ACHN (cell line): ENCODE data around the gene MED22.
"Not testable (repeated sequence)": the region's sequence is repeated elsewhere in the genome, so short reads cannot be mapped to it uniquely, and the experiment has no call there.

Source experiments
- DNase-seq: peaks from one replicate; pipeline ENCODE4 v3.0.0-alpha.2; 2015
- in situ Hi-C: cut with HindIII; loops from 2 replicates; pipeline ENCODE4 v1.10.0; 2017; ENCODE audit warnings: low sequenced_read_pairs, low pct_ligation_motif_present, low pct_unique_long_range_greater_than_20kb

MED22 gene

DNA sequence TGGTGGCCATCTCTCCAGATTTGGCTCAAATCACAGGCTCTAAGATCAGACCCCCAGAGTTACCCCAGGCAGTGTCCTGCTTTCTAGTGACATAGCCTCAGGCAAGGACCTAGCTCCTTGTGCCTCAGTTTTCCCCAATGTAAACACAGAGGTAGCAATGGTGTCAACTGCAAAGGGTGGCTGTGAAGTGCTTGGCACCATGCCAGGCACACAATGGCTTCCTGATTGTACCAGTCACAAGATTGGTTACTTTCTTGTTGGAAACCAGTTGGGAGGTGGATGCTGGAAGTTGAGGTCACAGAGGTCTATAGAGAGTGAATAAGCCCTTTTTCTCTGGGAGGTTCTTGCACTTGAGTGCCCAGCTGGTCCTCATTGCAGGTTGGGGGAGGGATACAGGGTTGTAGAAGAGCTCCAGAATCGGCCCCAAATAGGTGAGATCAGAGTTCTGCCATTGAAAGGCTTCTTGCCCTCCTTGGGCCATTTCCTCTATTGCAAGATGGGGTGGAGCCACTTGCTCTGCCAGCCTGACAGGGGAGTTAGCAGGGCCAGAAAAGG lies 30.6 kb upstream of the MED22 start:
- in situ Hi-C loops: no loop called here
- no peak for DNase-seq

DNA sequence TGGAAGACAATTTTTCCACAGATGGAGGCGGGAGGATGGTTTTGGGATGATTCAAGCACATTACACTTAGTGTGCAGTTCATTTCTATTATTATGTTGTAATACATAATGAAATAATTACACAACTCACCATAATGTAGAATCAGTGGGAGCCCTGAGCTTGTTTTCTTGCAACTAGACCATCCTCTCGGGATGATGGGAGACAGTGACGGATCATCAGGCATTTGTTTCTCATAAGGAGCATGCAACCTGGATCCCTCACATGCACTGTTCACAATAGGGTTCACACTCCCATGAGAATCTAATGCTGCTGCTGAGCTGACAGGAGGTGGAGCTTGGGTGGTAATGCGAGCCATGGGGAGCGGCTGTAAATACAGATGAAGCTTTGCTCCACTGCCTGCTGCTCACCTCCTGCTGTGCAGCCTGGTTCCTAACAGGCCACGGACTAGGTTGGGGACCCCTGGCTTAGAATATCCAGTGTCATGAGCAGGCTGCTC lies 29.8 kb upstream of the MED22 start:
- DNase-seq: peak; percentile 54

DNA sequence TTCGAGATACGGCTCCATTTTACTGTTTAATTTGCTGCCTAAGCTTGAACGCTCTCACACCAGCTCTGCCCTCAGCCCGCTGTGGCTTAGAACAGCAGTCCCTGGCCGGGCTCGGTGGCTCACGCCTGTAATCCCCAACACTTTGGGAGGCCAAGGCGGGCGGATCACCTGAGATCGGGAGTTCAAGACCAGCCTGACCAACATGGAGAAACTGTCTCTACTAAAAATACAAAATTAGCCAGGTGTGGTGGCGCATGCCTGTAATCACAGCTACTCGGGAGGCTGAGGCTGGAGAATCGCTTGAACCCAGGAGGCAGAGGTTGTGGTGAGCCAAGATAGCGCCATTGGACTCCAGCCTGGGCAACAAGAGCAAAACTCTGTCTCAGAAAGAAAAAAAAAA lies 29.3 kb upstream of the MED22 start:
- DNase-seq, in situ Hi-C loops: not testable (repeated sequence)

More for the DNA sequence above, 29.8 kb upstream of the MED22 start:
- in situ Hi-C loops: no loop called here

DNA sequence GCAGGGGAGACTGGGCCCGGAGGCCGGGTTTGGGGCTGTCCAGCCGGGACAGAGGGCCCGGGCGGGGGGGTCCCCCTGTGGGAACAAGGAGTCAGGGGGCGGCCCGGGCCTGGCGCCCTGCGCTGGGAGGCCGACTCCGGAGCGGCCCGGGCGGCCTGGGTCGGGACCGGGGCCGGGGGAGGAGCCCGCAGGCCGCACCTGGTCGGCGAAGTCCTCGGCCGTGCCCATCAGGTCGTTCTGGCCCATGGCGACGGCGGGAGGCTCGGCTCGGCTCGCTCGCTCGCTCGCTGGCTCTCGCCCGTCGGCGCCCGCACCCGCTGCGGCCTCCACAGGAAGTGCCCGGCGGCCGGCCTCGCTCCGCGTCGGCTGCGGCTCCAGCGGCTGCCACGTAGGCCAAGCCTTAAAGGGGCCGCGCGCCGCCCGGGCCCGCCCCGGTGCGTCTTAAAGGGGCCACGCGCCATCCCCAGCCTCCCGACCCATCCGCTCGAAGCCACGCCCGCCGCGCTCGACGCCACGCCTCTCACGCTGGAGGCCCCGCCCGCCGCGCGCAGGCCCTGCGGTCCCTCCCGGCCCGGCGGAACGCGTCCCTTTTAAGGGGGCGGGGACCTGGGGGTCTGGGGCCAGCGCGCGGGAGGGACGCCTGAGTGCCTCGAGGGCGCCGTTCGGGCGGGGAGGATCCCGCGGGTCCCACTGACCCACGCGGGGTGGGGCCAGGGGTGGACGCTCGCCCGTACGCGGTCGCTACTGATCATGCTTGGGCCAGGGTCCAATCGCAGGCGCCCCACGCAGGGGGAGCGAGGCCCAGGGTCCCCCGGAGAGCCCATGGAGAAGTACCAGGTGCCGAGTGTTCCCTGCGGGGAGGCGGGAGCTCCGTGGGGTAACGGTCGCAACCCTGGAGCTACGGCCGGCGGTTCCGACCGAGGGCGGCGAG lies 28.1 kb upstream of the MED22 start, which contains the start of the genes STKLD1 and SURF4:
TSS of gene STKLD1 (plus strand) at position 643 of the 931 bp plus-strand sequence. CDS start at position 751, 108 bp downstream.
TSS of gene SURF4 (minus strand) at position 337 of the 931 bp plus-strand sequence. CDS start at position 246, 91 bp downstream.
- in situ Hi-C loops: no loop called here
- DNase-seq: peak; percentile 92

DNA sequence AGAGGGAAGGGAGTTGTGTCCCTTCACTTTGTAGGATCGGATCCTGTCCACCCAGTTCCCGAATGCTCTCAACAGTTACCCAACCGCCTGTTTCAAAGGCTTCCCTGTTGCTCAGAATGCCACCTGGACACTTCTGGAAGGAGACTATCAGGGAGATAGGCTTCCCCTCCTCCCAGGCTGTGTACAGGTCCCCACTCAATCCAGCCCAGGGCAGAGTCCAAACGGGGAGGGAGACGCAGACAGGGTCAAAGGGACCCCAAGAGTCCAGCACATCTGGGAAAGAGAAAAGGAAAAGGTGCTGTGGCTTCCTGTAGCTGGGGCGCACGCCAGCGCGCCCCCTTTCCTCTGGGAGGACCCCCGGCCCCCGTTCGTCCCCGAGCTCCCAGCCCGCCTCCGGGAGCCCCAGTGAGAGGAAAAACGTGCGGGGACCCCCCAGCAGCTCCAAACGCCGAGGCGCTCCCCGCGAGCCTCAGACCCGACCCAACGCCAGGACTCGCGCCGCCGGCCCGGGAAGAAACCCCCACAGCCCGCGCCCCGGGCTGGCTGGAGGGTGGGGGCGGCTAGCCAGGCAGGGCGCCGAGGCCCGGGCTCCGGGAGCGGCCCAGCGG lies 27.3 kb upstream of the MED22 start:
- in situ Hi-C loops: no loop called here
- peak; percentile 38 for DNase-seq

DNA sequence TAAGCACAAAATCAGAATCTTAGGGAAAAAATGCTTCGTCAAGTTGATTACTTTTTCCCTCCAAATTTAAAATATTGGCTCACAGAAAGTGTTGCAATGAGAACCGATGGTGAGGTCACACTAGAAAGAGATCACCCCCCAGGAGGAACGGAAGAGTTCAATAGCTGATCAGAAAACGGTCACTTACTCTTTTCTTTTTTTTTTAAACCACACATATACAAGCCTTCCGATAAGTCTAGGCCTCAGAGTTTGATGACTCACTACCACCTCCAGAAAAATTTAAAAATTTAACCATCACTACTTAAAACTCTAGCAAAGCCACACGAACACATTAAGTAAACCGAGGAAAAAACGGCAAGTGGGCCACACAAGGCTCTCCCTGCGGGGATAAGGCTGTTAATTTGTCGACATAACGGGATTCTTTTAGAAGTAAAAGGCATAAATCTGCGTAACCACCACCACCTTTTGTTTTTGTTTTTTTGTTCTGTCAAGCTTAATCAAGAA lies 26.7 kb upstream of the MED22 start:
- DNase-seq: peak; percentile 21
- in situ Hi-C loops: no loop called here

DNA sequence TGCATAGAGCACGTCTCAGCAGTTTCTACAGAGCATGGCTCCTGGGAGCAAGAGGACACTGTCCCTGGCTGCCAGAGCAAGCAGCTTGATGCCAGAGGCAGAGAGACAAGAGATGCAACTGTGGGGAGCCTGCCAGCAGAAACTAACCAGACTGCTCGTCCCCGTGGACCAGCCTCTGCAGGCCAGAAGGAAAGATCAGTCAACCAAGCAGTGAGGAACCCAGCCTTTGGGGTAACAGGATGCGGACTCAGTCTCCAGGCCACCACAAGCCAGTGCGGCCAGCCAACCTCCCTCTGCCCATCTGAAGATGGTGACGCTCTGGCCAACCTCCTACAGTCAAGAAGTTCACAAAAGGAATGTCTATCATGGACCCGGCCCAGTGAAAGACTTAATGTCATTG lies 24.2 kb upstream of the MED22 start:
- in situ Hi-C loops: no loop called here
- no peak for DNase-seq

DNA sequence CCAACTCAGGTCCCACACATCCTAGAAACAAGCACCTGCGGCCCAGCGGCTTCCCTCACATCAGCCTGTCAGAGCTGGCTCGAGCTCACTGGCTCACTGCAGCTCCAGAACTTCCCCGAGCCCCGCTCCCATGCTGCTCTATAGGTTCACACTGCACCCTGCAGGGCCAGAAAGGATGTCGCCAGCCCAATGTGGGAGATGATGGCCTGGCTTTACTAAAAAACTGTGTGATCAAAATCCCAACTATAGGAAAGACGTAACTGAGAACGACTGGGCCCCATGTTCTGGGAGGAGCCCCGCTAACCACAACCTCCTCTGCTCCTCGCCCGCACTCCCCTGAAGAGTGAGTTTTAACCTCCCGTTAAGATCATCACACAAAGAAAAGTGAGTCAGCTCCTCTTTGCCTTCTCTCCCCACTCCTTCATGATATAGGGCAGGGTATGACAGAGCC lies 23.4 kb upstream of the MED22 start:
- in situ Hi-C loops: no loop called here
- no peak for DNase-seq

DNA sequence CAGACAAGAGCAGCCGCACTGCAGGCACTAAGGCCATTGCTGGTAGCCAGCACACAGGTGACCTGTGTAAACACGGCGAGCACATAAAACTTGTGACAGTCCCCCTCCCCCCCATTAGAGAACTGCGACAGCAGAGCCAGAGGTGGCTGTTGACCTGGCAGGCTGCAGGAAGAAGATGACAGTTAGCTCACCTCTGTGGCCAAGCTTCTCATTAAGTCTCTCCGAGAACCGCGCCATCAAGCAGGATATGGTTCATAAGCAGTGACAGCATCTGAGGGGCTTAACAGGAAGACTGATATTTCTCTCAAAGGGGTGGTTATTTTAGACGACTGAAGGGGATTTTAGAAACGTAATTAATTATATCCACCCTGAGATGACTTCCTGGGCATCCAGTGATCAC lies 22.8 kb upstream of the MED22 start:
- in situ Hi-C loops: no loop called here
- DNase-seq: no peak

DNA sequence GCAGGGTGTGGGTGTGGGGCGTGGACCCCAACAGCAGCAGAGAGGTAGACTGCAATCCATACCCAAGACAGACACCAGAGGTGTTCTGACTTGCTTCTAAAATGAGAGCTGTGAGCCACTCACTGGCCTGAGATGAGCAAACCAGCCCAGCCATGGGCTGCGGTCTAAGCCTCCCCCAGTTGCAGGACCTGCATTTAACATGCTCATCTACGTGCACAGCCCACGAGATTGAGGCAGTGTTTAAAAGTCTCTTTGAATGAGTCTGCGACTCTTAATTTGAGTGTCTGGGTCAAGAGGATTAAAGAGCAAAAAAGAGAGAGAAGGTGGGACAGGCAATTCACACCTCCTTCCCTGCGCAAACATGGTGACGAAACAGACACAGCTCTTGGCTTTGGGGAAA lies 22.0 kb upstream of the MED22 start:
- DNase-seq: no peak
- in situ Hi-C loops: no loop called here

DNA sequence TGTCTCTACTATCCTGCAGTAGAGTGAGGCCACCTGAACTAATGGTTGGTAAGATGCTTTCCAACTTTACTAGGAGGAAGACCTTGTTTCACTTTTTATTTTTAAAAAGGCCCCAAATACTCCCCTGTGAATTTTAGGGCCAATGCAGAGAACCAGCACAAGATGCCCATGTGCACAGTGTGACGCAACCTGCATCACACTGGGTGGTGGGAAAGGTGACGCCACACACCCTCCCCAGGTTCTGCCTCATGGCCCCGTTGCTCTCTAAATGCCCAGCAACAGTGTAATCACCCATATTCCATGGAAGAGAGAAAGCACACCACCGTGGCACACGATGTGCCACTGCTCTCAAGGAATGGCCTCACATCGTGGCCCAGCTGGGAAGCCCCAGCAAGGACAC lies 21.5 kb upstream of the MED22 start:
- in situ Hi-C loops: no loop called here
- no peak for DNase-seq

DNA sequence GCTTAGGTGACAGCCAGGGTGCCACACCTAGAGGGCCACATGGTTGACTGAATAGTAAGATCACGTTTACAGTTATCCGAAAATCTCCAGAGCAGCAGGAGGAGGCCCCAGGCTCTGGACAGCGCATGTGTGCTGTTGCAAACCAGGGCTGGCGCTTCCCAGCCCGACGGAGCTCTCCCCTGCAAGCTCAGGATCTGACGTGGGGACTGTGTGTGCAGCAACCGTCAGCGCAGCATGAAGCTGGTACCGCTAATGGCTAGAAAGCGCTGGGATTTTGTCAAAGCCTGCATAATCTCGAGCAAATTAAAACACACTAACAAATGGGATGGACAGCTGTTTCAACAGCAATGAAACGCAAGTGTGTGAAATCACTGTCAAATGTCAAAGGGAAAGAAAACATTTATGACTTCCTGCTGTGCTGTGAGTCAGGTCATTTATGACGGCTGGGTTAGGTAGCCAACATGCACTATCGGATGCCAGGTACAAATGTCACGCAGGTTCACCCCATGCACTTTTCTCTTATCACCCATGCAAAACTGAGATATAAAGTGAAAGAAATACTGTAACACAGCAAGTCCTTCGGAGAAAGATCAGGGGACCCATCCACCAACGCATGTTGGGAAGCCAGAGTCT lies 20.4 kb upstream of the MED22 start:
- in situ Hi-C loops: no loop called here
- no peak for DNase-seq

DNA sequence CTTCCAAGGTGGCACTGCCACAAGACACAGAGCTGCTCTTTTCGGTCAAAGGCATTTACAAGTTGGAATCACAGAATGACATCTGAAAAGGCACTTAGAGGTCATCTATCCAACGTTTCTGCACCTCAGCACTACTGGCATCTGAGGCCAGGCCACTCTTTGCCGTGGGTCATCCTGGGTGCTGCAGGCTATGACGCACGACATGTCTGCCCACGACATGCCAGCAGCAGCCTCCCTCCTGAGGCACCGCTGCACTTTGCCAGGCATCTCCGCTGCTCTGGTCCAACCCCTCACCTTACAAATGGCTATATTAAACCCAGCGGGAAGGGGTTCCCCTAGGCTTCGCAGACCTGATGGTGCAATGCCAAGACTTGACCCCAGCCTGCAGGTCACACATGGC lies 19.8 kb upstream of the MED22 start:
- no peak for DNase-seq
- in situ Hi-C loops: no loop called here

DNA sequence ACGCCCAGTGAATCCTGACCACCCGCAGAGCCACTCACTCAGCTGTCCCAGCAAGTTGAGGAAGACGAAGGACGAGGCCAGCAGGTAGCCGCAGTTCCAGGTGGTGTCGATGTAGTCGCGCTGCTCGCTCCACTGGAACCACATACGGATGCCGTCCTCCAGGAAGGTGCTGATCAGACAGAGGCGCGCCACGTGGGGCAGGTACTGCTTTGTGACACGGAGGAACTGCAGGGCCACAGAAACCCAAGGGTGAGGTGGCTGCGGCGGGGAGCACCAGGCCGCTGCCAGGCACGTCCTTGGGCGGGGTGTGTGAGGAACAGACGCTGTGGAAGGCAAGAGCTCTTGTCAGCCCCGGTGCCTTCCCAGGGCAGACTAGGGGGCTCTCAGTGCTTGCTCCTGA lies 19.3 kb upstream of the MED22 start:
- in situ Hi-C loops: no loop called here

DNA sequence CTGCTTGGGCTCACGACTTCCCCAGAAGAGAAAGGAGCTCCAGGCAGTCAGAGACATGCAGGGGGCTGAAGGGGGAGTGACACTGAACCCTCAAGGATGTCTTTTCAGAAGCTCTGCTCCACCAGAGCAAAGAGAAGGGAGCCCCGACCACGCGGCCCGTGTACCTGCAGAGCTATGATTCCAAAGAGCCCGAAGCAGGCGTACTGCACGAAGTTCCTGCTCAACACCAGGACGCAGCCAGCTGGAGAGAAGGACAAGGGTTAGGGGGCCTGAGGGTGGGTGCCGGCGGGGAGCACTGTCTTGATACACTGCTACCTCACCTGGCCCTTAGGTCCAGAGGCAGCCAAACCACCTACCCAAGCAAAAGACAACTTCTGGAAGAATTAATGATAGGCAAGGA lies 18.5 kb upstream of the MED22 start:
- DNase-seq: no peak
- in situ Hi-C loops: no loop called here

More for the DNA sequence above, 19.3 kb upstream of the MED22 start:
- no peak for DNase-seq

DNA sequence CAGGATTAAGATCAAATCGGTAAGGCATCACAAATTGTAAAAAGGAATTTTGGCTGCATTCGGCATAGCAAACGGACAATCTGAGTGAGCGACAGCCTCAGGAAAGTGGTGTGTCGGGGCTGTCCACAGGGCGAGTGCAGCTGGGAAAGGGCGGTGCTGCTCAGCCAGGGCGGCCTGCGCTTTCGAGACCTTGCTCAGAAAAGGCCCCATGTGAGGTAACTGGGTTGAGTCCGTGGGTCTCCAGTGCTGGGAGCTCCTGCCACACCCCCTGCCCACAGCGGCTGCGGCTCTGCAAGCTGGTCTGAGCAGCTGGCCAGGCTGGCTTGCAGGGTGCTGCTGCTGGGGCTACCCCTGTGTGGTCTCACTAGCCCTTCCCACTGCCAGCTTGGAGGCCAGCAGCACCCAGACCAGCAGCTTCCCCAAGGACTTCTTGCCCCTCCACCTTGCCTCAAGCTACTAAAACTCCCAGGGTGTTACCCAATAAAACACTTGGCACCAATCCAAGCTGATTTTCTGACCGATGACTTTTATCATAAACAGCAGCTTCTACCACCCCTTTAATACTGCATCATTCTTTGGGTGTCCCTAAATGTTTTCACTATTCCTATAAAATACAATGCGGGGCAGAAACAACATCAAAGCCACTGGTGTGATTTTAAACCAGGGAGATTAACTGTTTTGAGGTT lies 14.6 kb upstream of the MED22 start:
- in situ Hi-C loops: no loop called here

DNA sequence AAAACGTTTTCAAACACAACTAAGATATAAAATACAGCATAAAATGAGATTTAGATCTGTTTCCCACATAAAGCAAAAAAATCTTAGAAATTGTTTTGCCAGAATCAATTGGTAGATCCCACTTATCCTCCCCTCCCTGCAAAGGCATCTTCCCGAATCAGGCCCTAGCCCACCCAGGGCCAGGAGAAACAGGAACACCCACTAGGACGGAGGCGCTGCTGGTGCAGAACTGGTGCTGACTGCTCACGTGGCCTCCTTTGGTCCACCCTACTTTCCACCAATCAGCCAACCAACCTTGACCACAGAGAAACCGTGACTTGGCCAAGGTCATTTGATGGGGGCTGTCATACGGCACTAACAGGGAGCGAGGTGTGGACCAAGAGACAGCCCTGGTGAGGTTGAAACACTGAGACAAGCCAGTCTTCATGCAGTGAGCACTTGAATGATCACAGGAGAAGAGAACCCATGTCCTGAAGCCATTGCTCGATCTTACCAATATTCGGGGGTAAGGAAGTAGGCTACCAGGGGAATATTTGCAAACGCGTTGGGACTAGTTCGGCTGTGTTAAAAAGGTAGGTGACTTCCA lies 13.7 kb upstream of the MED22 start:
- DNase-seq: no peak
- in situ Hi-C loops: no loop called here

More for the DNA sequence above, 14.6 kb upstream of the MED22 start:
- no peak for DNase-seq
